Activated T-helper 1 cell treated with Interleukin-2 at 50 U/mL for 16 hours (primary cell): Measurements from ENCODE around the gene SPAG5.

ENCODE experiments used
- DNase-seq: peaks from one replicate; pipeline ENCODE4 v3.0.0-alpha.2; 2020; ENCODE audit warnings: low read depth

The SPAG5 gene

DNA sequence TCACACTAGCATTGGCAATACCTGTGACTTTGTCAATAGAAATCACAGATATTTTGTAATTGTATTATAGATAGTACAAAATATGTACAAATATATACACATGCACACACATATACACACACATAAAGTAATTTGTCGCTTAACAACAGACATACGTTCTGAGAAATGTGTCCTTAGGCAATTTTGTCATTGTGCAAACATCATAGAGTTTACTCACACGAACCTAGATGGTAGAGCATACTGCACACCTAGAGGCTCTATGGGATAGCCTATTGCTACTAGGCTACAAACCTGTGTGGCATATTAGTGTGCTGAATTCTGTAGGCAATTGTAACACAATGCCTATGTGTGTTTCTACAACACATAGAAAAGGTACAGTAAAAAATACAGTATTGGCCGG lies 57.4 kb downstream of the SPAG5 start:
- no peak for DNase-seq

- no peak for DNase-seq
These were observed 58.6 kb downstream of the SPAG5 start for GRCh38 chr17:28540231-28540630.

GRCh38 chr17:28538296-28538895 lies 60.4 kb downstream of the SPAG5 start:
- DNase-seq, result no peak

- DNase-seq, result no peak
These were observed 61.6 kb downstream of the SPAG5 start for GRCh38 chr17:28537219-28537610.

GRCh38 chr17:28536532-28537218 lies 62.1 kb downstream of the SPAG5 start:
- DNase-seq, result no peak

DNA sequence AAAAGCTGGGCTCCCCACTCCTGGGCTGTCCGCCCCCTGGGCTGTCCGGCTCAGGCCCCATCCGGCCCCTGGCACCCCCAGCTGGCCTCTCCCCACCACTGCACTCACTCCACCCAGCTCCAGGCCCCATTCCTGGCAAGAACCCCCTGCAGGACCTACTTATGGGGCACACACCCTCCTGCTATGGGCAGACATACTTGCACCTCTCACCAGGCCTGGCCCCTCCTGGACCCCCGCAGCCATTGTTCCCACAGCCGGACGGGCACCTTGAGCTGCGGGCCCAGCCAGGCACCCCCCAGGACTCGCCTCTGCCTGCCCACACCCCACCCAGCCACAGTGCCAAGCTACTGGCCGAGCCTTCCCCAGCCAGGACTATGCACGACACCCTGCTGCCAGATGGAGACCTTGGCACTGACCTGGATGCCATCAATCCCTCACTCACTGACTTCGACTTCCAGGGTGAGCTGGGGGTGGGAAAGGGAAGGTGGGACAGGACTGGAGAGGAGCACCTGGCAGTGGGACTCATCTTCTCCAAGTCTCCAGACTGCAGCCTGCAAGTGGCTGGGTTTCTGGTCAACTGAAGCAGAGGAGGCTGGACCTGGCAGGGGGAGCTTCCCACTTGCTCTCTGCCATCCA lies 64.0 kb downstream of the SPAG5 start:
- no peak for DNase-seq

DNA sequence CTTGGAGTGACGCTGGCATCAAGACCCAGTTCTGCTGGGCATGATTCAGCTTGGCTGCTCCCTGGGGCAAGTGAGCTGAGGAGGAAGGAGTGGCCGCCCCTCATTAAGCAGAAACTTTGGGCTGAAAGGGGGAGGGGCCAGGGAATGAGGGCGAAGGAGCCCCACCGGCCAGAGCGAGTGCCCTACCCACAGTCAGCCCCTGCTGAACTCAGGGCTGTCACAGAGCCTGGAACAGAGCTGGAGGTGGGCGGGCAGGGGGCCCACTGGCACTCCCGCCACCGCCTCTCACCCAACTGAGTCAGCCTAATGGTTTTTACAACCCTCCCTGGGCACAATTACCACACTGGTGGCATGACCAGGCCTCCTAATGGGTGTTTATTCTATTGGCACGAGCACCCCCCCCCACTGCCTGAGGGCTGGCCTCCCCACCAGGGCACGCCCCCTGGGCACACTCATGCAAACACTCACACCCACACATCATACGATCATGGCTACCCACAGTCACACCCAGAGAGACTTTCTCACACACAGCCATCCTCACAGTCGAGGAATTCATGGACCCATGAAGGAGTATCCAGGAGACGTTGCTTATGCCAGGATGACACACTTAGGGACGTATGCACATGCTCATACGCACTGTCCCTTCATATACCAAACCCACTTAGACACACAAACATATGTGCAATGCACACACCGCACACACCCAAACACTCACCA lies 65.6 kb downstream of the SPAG5 start:
- DNase-seq, result no peak

- no peak for DNase-seq
These were observed 66.5 kb downstream of the SPAG5 start for GRCh38 chr17:28532050-28532960.

GRCh38 chr17:28530926-28531325 lies 67.9 kb downstream of the SPAG5 start:
- no peak for DNase-seq

DNA sequence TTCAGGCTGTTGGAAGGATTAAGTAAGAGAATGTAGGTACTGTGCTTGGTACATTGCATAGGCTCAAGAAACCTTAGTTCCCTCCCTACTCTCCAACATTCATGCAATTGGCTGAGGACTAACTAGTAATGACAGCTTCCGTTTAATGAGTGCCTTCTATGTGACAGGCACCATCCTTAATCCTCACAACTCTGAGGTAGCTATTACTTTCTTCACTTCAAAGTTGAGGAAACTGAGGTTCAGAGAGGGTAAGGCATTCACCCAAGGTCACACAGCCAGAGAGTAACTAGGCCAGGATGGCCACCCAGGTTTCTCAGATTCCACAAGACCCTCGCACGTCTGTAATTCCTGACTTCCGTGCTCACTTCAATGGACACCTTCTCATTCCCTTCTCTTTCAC lies 68.6 kb downstream of the SPAG5 start:
- no peak for DNase-seq

GRCh38 chr17:28529013-28529400 lies 69.8 kb downstream of the SPAG5 start:
- DNase-seq, result no peak

GRCh38 chr17:28528327-28529012 lies 70.4 kb downstream of the SPAG5 start:
- DNase-seq, result no peak

DNA sequence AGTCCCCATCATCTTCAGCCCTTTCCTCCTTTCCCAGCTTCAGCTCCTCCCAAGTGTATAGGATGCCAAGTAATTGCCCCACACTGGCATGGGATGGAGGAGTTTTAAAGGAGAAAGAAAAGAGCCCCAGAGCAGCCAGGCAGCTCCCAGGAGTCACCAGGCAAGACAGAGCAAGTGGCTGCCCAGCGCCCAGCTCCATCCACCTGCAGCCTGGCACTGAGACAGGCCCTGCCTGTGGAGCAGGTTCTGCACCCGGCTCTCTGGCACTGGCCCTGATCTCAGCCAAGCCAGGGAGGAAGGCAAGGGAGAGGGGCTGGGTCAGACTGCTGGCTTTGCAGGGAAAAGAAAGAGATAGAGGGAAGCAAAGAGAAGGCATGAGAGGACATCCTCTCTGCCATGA lies 71.0 kb downstream of the SPAG5 start:
- no peak for DNase-seq
